ENCODE data around the gene REG1A. TPM values are rescaled to one million over a fixed set of nuclear protein-coding genes. Genes with fewer than 3 reads are reported as not detected.

The REG1A gene
- total and polyA plus RNA-seq, 7 donors = 0.13 to 8.3 (median 0.95) TPM; not detected in 2

DNA sequence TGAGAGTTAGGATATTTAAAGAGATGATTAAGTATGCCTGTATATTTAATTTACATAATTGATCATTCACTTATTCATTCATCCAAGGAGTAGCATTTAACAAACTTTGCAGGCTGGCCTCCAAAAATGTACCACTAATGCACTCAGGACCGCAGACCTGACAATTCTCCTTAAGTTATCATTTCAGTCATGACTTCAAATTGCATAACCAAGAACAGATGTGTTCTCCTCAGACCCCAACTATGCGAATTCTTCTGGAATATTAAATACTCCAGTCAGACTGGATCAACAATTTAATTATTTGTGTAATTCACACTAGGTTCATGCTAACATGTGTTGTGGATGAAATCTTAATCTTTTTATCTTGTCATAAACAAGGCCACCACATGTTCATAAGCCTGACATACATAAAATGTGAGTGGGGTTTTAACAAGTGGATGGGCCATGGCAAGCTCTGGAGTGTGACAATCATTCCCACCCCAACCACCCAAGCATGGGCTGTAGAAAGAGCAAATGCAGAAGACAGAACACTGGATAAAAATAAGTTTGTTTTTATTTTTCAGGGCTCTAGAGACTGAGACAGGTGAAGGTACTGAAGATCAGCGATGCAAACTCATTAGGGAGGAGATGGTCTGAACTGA lies 35.7 kb upstream of the REG1A start:
- H3K4me3 ChIP-seq = no peak overlapping the region
- intact Hi-C loops (cut with DNase I) = no loop called here
- ATAC-seq (no peak), DNase-seq (no peak)
- no peaks in the 10 kb centered on the region for H3K27me3 ChIP-seq (ENCODE audit: insufficient read depth in 3 of 3, low read length in 2 of 3)
- WGBS, 3 donors = 71 to 80% (median 76%) methylated on average over 3 of the region's 3 CpGs
- no peak overlapping the region for H3K27ac ChIP-seq
- H3K4me1 ChIP-seq = no peaks in the 10 kb centered on the region
- no peaks in the 10 kb centered on the region for H3K9me3 ChIP-seq
- H3K36me3 ChIP-seq (ENCODE audit: insufficient read depth in 1 of 2, low read depth in 1 of 2) = no peaks in the 10 kb centered on the region
- TF ChIP-seq, protein P1, sequence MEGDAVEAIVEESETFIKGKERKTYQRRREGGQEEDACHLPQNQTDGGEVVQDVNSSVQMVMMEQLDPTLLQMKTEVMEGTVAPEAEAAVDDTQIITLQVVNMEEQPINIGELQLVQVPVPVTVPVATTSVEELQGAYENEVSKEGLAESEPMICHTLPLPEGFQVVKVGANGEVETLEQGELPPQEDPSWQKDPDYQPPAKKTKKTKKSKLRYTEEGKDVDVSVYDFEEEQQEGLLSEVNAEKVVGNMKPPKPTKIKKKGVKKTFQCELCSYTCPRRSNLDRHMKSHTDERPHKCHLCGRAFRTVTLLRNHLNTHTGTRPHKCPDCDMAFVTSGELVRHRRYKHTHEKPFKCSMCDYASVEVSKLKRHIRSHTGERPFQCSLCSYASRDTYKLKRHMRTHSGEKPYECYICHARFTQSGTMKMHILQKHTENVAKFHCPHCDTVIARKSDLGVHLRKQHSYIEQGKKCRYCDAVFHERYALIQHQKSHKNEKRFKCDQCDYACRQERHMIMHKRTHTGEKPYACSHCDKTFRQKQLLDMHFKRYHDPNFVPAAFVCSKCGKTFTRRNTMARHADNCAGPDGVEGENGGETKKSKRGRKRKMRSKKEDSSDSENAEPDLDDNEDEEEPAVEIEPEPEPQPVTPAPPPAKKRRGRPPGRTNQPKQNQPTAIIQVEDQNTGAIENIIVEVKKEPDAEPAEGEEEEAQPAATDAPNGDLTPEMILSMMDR (IDR thresholded peaks at IDR 0.05) = no peak

DNA sequence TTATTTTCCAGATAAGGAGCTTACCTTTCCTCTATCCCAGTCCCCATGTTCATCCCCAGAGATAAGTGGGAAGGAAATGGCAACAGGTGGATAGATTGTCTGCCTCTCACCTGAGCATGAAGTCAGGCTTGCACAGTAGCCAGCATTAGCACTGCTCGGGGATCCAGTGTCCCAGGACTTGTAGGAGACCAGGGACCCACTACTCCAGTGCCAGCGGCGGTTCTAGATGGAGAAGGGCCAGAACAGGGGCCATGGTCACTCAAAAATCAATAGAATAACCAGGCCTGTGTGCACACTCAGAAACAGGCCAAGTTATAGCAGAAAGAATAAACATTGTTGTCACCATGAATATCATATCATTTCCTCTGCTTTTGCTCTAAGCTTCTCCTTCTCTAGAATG lies 34.9 kb upstream of the REG1A start:
- TF ChIP-seq, protein P1 (IDR thresholded peaks at IDR 0.05) = no peak
- WGBS, 3 donors = 71 to 74% (median 73%) methylated on average over 3 of the region's 3 CpGs
- ATAC-seq = no peak

DNA sequence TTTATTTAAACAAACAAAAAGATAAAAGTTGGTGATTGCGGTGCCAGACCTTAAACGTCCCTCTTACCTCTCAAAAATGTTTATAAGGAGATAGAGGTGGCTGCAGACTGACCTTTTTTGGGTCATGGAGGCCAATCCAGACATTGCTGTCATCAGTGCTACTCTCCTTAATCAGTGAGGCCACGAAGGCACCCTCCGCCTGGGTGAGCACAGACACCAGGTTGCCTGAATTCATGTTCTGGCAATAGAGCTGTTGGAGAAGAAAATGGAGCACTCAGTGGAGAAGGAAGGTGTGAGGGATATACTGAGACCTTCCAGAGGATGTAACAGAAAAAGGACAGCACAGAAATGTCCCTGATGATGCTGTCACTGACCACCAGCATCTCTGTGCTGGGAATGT lies 34.0 kb upstream of the REG1A start:
- intact Hi-C loops (cut with DNase I) = no loop called here
- TF ChIP-seq, protein P1 (IDR thresholded peaks at IDR 0.05) = no peak
- no peak for ATAC-seq
- Histone ChIP-seq H3K4me1 (no peaks in the 10 kb centered on the region), H3K27me3 (ENCODE audit: insufficient read depth in 3 of 3, low read length in 2 of 3) (no peaks in the 10 kb centered on the region), H3K4me3 (no peak overlapping the region), H3K36me3 (ENCODE audit: insufficient read depth in 1 of 2, low read depth in 1 of 2) (no peaks in the 10 kb centered on the region), H3K27ac (no peak overlapping the region), H3K9me3 (no peaks in the 10 kb centered on the region)
- no peak for DNase-seq
- 80 to 84% (median 81%) methylated on average over 4 of the region's 4 CpGs for WGBS, 3 donors

More for the DNA sequence above, 34.9 kb upstream of the REG1A start:
- no peak overlapping the region for H3K4me3 ChIP-seq
- no peak overlapping the region for H3K27ac ChIP-seq
- DNase-seq = no peak
- intact Hi-C loops (cut with DNase I) = no loop called here
- H3K27me3 ChIP-seq (ENCODE audit: insufficient read depth in 3 of 3, low read length in 2 of 3) = no peaks in the 10 kb centered on the region
- no peaks in the 10 kb centered on the region for H3K9me3 ChIP-seq
- no peaks in the 10 kb centered on the region for H3K36me3 ChIP-seq (ENCODE audit: insufficient read depth in 1 of 2, low read depth in 1 of 2)
- no peaks in the 10 kb centered on the region for H3K4me1 ChIP-seq

DNA sequence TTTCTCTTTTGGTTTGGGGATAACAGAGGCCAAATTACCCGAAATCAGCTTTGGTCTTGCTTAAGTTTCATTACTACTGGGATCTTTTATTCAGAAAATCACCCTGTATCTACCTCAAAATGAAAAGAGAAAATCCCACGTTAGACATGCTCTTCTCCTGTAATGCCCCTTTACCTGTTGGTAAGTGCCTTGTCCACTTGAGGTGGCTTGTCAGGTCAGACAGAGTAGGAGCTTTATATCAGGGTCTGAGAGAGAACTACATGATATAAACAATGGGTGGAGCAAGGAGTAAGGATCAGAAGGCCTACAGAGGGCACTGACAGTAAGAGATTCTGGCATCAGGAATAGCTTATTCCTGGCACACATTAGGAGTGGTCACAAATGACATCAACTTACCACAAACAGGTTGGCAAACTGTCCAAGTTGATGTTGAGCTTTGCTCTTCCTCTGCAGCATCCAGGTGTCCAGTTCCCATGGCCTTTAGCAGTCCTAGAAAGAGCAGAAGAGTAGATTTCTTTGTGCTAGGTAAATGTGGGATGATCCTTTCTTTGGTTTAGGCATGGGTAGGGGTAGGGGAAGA lies 32.4 kb upstream of the REG1A start, which contains the start of gene REG1B:
Gene REG1B (minus strand): TSS at position 209 of the 580 bp plus-strand sequence. CDS start 381 bp downstream, outside the sequence.
- TF ChIP-seq, protein P1 (IDR thresholded peaks at IDR 0.05) = no peak
- Histone ChIP-seq H3K27ac (no peak within 1 kb of the TSS), H3K36me3 (ENCODE audit: insufficient read depth in 1 of 2, low read depth in 1 of 2) (no peaks in the 10 kb centered on the region), H3K9me3 (no peaks in the 10 kb centered on the region), H3K27me3 (ENCODE audit: insufficient read depth in 3 of 3, low read length in 2 of 3) (no peaks in the 10 kb centered on the region), H3K4me1 (no peaks in the 10 kb centered on the region), H3K4me3 (no peak within 1 kb of the TSS)
- ATAC-seq (no peak), DNase-seq (no peak)
- 65 to 69% (median 65%) methylated on average over 2 of the region's 2 CpGs for WGBS, 3 donors
- intact Hi-C loops (cut with DNase I) = no loop called here

All from psoas muscle (tissue), 8 donors.